K562 (cell line): ENCODE data around the gene FAM3C. TPM values are rescaled to one million over a fixed set of nuclear protein-coding genes. Genes with fewer than 3 reads are reported as not detected.
"Not testable (repeated sequence)": the region's sequence is repeated elsewhere in the genome, so short reads cannot be mapped to it uniquely, and the experiment has no call there.

Experiments used
- ATF4 ChIP-seq: fragments of 450-650 bp; formaldehyde crosslinking; IDR thresholded peaks from 2 replicates; pipeline ENCODE4 v1.4.0; 2022; ENCODE audit warnings: mild to moderate bottlenecking, moderate library complexity
- BCOR ChIP-seq: fragments of 450-650 bp; IDR thresholded peaks from 2 replicates; pipeline ENCODE4 v1.6.1; 2016
- BHLHE40 ChIP-seq: IDR thresholded peaks from 2 replicates; pipeline ENCODE4 v1.6.1; 2011; ENCODE audit warnings: low read length, improper control_type of control experiment
- CHD2 ChIP-seq: IDR thresholded peaks from 2 replicates; pipeline ENCODE4 v1.6.1; 2011; ENCODE audit warnings: low read depth, low read length
- CREM ChIP-seq: IDR thresholded peaks from 2 replicates; pipeline ENCODE4 v1.6.1; 2014; ENCODE audit warnings: antibody characterized with exemption, low read depth
- FOXM1 ChIP-seq, 2 experiments: fragments of 450-650 bp in 1 of 2; sonication (generic) in 1 of 2; formaldehyde crosslinking in 1 of 2; IDR thresholded peaks; 2 replicates each; pipeline versions ENCODE4 v1.6.1 to v1.9.0; 2017 to 2022; ENCODE audit warnings: low read depth in 2 of 2, mild to moderate bottlenecking in 2 of 2, missing genetic modification reagents in 1 of 2, moderate library complexity in 1 of 2
- FOXO4 ChIP-seq: fragments of 450-650 bp; formaldehyde crosslinking; IDR thresholded peaks from 2 replicates; pipeline ENCODE4 v1.4.0; 2020; ENCODE audit warnings: mild to moderate bottlenecking, moderate library complexity
- HMBOX1 ChIP-seq: sonication (generic); IDR thresholded peaks from 2 replicates; pipeline ENCODE4 v1.6.1; 2016
- MEIS2 ChIP-seq: fragments of 450-650 bp; IDR thresholded peaks from 2 replicates; pipeline ENCODE4 v1.6.1; 2014; ENCODE audit warnings: mild to moderate bottlenecking; ENCODE audit not compliant: partially characterized antibody
- PKNOX1 ChIP-seq: fragments of 450-650 bp; IDR thresholded peaks from 2 replicates; pipeline ENCODE4 v1.6.1; 2016
- SMARCC2 ChIP-seq: fragments of 450-650 bp; IDR thresholded peaks from 2 replicates; pipeline ENCODE4 v1.6.1; 2017; ENCODE audit warnings: antibody characterized with exemption, moderate library complexity, mild to moderate bottlenecking, low read depth
- TAF9B ChIP-seq: fragments of 450-650 bp; IDR thresholded peaks from 2 replicates; pipeline ENCODE4 v1.6.1; 2018; ENCODE audit warnings: mild to moderate bottlenecking; ENCODE audit not compliant: partially characterized antibody
- TRIM24 ChIP-seq, 2 experiments: fragments of 450-650 bp; IDR thresholded peaks; 2 replicates each; pipeline ENCODE4 v1.6.1; 2016
- ZFP1 ChIP-seq: fragments of 450-650 bp; formaldehyde crosslinking; IDR thresholded peaks from 2 replicates; pipeline ENCODE4 v1.4.0; 2020; ENCODE audit warnings: mild to moderate bottlenecking, mixed read lengths
- ZHX1 ChIP-seq: fragments of 150-350 bp; conservative IDR thresholded peaks from 2 replicates; pipeline ENCODE4 v1.6.1; 2014; ENCODE audit warnings: low read length
- polyA plus RNA-seq, 8 experiments: library from polyadenylated mRNA; depleted of rRNA in 4 of 8; stranded (reverse) in 5 of 8; unstranded in 3 of 8; fragments of >200 nt; fragmentation: Nextera tagmentation in 2 of 8; fragmentation: Illumina TruSeq in 1 of 8; extraction: Ambion mirVana in 2 of 8; extraction: Trizol in 1 of 8; gene quantifications; 2 replicates each; pipeline versions ENCODE4 v1.2.1 to v1.2.3, GENCODE V29; 2011 to 2014; ENCODE audit warnings: inconsistent platforms in 1 of 8, missing spikeins in 1 of 8
- total RNA-seq, 7 experiments: library from RNA; depleted of rRNA in 6 of 7; stranded (reverse); fragments of >200 nt in 6 of 7; fragmentation: Illumina TruSeq in 2 of 7; extraction: Trizol in 2 of 7; gene quantifications; 2 replicates each; pipeline versions ENCODE4 v1.2.1 to v1.2.3, GENCODE V29; 2011 to 2021; ENCODE audit warnings: low replicate concordance in 1 of 7

Gene FAM3C
- total and polyA plus RNA-seq, 9 of the 15 experiments (the other 6 are each of a cell fraction or from before 2014, with no cell fraction given) = 10.6 to 42.6 (median 30.0) TPM

GRCh38 chr7:121438043-121438955 lies 42.2 kb upstream of the FAM3C start (continued):
- peak; percentile 60; the same call in 1 of the 2 replicates for TF ChIP-seq SMARCC2
- 0 out of 2 replicates have a peak, but pooled peaks have one; percentile 29 for TF ChIP-seq ZHX1
- TF ChIP-seq PKNOX1 = peak; percentile 42; the same call in 1 of the 2 replicates
- peak; percentile 45; the same call in 1 of the 2 replicates for TF ChIP-seq ATF4 (CRISPR knock-in tag)
- 0 out of 2 replicates have a peak, but pooled peaks have one; percentile 57 for TF ChIP-seq ZFP1 (CRISPR knock-in tag)
- peak; percentile 43; the same call in 1 of the 2 replicates for TF ChIP-seq BCOR
- peak; percentile 14; the same call in 1 of the 2 replicates for TF ChIP-seq FOXO4 (CRISPR knock-in tag)
- peak; percentile 57; the same call in 1 of the 2 replicates for TF ChIP-seq CHD2
- peak; percentile 87 for TF ChIP-seq MEIS2
- TF ChIP-seq TAF9B = peak; percentile 39
- TF ChIP-seq FOXM1 (IDR thresholded peaks at IDR 0.05; ENCODE audit: low read depth) = peak; percentile 47; the same call in 1 of the 2 replicates
- TF ChIP-seq FOXM1 (CRISPR knock-in tag; IDR thresholded peaks at IDR 0.05; ENCODE audit: low read depth) = not testable (repeated sequence)
- peak; percentile 26; the same call in 1 of the 2 replicates for TF ChIP-seq HMBOX1
- peak; percentile 76 to 90 for TF ChIP-seq TRIM24 (IDR thresholded peaks at IDR 0.05)
- peak; percentile 11; the same call in 1 of the 2 replicates for TF ChIP-seq CREM
- 0 out of 2 replicates have a peak, but pooled peaks have one; percentile 15 for TF ChIP-seq BHLHE40
